NCI-H2196 (cell line): Measurements from ENCODE around the gene TMEM81.

Experiments
- DNase-seq: peaks from one replicate; lab custom pipeline; 2025; ENCODE audit not compliant: unreplicated experiment; lab: John Stamatoyannopoulos, UW

TMEM81 gene

DNA sequence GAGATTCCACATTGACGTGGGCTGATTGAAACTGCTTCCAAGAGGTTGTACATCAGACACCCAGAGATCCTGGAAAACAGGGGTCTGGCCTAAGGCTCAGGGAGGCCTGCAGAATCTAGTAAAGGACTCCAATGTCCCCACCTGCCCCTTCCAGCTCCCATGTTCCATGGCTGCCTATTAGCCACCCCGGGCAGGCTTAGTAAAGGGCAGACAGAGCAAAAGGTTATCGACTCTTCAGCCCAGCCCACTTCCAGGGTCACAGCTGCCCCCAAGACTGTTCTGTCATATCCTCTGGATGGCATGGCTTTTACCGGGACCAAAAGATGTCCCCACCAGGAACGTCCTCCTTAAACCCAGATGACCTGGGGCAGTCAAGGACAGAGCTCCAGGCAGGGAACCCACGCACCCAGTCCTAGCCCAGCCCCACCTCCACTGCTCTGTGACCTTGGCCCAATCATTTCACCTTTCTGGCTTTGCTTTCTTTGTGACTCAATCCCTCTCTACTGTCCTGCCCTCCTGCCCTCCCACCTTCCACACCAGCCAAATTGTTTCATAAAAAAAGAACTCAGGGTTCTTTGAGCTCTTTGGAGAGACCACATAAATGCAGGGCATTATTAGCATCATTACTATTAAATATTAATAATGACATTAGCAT is 46.0 kb downstream of the TMEM81 start:
- no peak for DNase-seq

GRCh38 chr1:205037539-205037938 is 46.7 kb downstream of the TMEM81 start:
- no peak for DNase-seq
